Natural killer cell (primary cell): Measurements from ENCODE around the gene DENND2A. TPM values are rescaled to one million over a fixed set of nuclear protein-coding genes. Genes with fewer than 3 reads are reported as not detected.
"Not testable (repeated sequence)": the region's sequence is repeated elsewhere in the genome, so short reads cannot be mapped to it uniquely, and the experiment has no call there.

Experiments used
- ATAC-seq, 3 donors: fragments of 150-1000 bp in 2 of 3; fragments of 200-7000 bp in 1 of 3; cut with Tn5 transposase; 1 replicate in 1 of 3; 2 replicates in 2 of 3; pipeline ENCODE4 v1.10.0; 2021; ENCODE audit warnings: mild to moderate bottlenecking in 2 of 3, moderate library complexity in 2 of 3
- DNase-seq, 2 donors: peaks; one replicate each; pipeline versions ENCODE4 v3.0.0 to v3.0.0-alpha.2; 2013 to 2021; ENCODE audit warnings: mixed read lengths in 1 of 2
- H3K27ac ChIP-seq: one replicate; pipeline ENCODE4 v1.5.1; 2013; ENCODE audit warnings: mild to moderate bottlenecking, low read length
- H3K27me3 ChIP-seq: one replicate; pipeline ENCODE4 v1.6.1; 2013; ENCODE audit warnings: low read length; ENCODE audit not compliant: control insufficient read depth, insufficient read depth
- H3K36me3 ChIP-seq: one replicate; pipeline ENCODE4 v1.6.1; 2013; ENCODE audit warnings: low read length; ENCODE audit not compliant: control insufficient read depth, insufficient read depth
- H3K4me1 ChIP-seq: one replicate; pipeline ENCODE4 v1.6.1; 2013; ENCODE audit warnings: low read length; ENCODE audit not compliant: control insufficient read depth, insufficient read depth
- H3K4me3 ChIP-seq: one replicate; pipeline ENCODE4 v1.5.1; 2013; ENCODE audit warnings: low read length
- H3K9me3 ChIP-seq: one replicate; pipeline ENCODE4 v1.6.1; 2013; ENCODE audit warnings: low read length; ENCODE audit not compliant: control insufficient read depth, insufficient read depth
- H3K27ac Mint-ChIP-seq, 2 donors: one replicate each; pipeline ENCODE4 v1.8.0; 2022; ENCODE audit warnings: mild to moderate bottlenecking in 2 of 2, mixed read lengths in 2 of 2, moderate library complexity in 1 of 2
- H3K27me3 Mint-ChIP-seq, 2 donors: one replicate each; pipeline ENCODE4 v1.8.0; 2022; ENCODE audit warnings: low read depth in 2 of 2, mixed read lengths in 2 of 2
- H3K36me3 Mint-ChIP-seq: one replicate; pipeline ENCODE4 v1.8.0; 2022; ENCODE audit warnings: mixed read lengths
- H3K4me1 Mint-ChIP-seq, 2 donors: one replicate each; pipeline ENCODE4 v1.8.0; 2022; ENCODE audit warnings: mixed read lengths in 2 of 2
- H3K4me3 Mint-ChIP-seq: one replicate; pipeline ENCODE4 v1.8.0; 2022; ENCODE audit warnings: mild to moderate bottlenecking, moderate library complexity, mixed read lengths
- H3K9me3 Mint-ChIP-seq, 2 donors: one replicate each; pipeline ENCODE4 v1.8.0; 2022; ENCODE audit warnings: mixed read lengths in 2 of 2
- WGBS: methylation state at CpG from one replicate; pipeline ENCODE4 v1.1.7; 2013; ENCODE audit warnings: missing lambda C conversion rate; ENCODE audit not compliant: insufficient coverage; 5-methylcytosine and 5-hydroxymethylcytosine counted together
- intact Hi-C: fragments of 100-400 bp; cut with micrococcal nuclease; formaldehyde crosslinking; loops from one replicate; pipeline ENCODE4 v1.14.2; 2022
- total RNA-seq, 4 donors: library from RNA; stranded (reverse); fragments of 120-200 nt in 1 of 4; gene quantifications; one replicate each; pipeline versions ENCODE4 v1.2.3 to v1.2.4, GENCODE V29; 2013 to 2022
- TF ChIP-seq, protein P1 (sequence below): fragments of 200-600 bp; IDR thresholded peaks from one replicate; pipeline ENCODE4 v1.8.0; 2022; ENCODE audit warnings: antibody characterized with exemption

Gene DENND2A
- total RNA-seq, 3 donors from 2014 or later (not counting 1 experiment from before 2014, with no cell fraction given) = 0.12 TPM; not detected in 2

GRCh38 chr7:140568021-140568813 is 72.4 kb downstream of the DENND2A start:
- ATAC-seq (no peak), DNase-seq (no peak)
- intact Hi-C loops = no loop called here
- TF ChIP-seq, protein P1, sequence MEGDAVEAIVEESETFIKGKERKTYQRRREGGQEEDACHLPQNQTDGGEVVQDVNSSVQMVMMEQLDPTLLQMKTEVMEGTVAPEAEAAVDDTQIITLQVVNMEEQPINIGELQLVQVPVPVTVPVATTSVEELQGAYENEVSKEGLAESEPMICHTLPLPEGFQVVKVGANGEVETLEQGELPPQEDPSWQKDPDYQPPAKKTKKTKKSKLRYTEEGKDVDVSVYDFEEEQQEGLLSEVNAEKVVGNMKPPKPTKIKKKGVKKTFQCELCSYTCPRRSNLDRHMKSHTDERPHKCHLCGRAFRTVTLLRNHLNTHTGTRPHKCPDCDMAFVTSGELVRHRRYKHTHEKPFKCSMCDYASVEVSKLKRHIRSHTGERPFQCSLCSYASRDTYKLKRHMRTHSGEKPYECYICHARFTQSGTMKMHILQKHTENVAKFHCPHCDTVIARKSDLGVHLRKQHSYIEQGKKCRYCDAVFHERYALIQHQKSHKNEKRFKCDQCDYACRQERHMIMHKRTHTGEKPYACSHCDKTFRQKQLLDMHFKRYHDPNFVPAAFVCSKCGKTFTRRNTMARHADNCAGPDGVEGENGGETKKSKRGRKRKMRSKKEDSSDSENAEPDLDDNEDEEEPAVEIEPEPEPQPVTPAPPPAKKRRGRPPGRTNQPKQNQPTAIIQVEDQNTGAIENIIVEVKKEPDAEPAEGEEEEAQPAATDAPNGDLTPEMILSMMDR = no peak
- no peaks in the 10 kb centered on the region for H3K4me1 Mint-ChIP-seq
- Histone ChIP-seq H3K27me3 (no peaks in the 10 kb centered on the region), H3K4me3 (no peak overlapping the region), H3K9me3 (no peaks in the 10 kb centered on the region), H3K36me3 (no peaks in the 10 kb centered on the region), H3K4me1 (no peaks in the 10 kb centered on the region), H3K27ac (no peak overlapping the region)
- H3K36me3 Mint-ChIP-seq = no peaks in the 10 kb centered on the region
- no peak overlapping the region for H3K4me3 Mint-ChIP-seq
- no peak overlapping the region for H3K27ac Mint-ChIP-seq
- H3K27me3 Mint-ChIP-seq = peaks cover 5 to 10% of the 10 kb centered on the region in 2 donors
- H3K9me3 Mint-ChIP-seq = no peaks in the 10 kb centered on the region
- WGBS = 92% methylated on average over 17 of the region's 17 CpGs

DNA sequence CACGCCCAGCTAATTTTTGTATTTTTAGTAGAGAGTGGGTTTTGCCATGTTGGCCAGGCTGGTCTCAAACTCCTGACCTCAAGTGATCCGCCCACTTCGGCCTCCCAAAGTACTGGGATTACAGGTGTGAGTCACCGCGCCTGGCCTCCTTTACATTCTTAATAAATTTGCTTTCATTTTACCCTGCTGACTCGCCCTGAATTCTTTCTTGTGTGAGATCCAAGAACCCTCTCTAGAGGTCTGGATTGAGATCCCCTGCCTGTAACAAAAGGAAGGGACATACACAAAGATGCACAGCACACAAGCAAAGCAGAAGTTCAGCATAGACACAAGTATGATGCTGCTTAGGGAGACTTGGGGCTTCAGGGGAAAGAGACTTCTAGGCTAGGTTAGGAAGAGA is 74.4 kb downstream of the DENND2A start:
- intact Hi-C loops, H3K4me1 Mint-ChIP-seq, H3K36me3 ChIP-seq, H3K27me3 ChIP-seq, ATAC-seq, H3K9me3 Mint-ChIP-seq, H3K4me1 ChIP-seq, H3K4me3 Mint-ChIP-seq, H3K27me3 Mint-ChIP-seq, H3K27ac Mint-ChIP-seq, H3K9me3 ChIP-seq, H3K4me3 ChIP-seq, H3K27ac ChIP-seq, H3K36me3 Mint-ChIP-seq, DNase-seq: not testable (repeated sequence)
- WGBS = 84% methylated on average over 6 of the region's 6 CpGs

DNA sequence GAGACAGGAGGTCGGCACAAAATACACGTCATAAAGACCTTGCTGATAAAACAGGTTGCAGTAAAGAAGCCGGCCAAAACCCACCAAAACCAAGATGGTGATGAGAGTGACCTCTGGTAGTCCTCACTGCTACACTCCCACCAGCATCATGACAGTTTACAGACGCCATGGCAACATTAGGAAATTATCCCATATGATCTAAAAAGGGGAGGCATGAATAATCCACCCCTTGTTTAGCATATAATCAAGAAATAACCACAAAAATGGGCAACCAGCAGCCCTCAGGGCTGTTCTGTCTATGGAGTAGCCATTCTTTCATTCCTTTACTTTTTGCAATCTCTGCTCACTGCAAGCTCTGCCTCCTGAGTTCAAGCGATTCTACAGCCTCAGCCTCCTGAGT is 74.9 kb downstream of the DENND2A start:
- H3K9me3 Mint-ChIP-seq, ATAC-seq, H3K36me3 ChIP-seq, H3K27me3 Mint-ChIP-seq, H3K4me1 Mint-ChIP-seq, H3K36me3 Mint-ChIP-seq, intact Hi-C loops, DNase-seq, H3K9me3 ChIP-seq, H3K4me1 ChIP-seq, H3K27ac Mint-ChIP-seq, H3K4me3 ChIP-seq, H3K27me3 ChIP-seq, H3K27ac ChIP-seq, H3K4me3 Mint-ChIP-seq: not testable (repeated sequence)
- WGBS = 96% methylated on average over 5 of the region's 5 CpGs

GRCh38 chr7:140564643-140565042 is 76.0 kb downstream of the DENND2A start:
- Histone ChIP-seq H3K4me3 (no peak overlapping the region), H3K27ac (no peak overlapping the region), H3K4me1 (no peaks in the 10 kb centered on the region), H3K27me3 (no peaks in the 10 kb centered on the region), H3K36me3 (no peaks in the 10 kb centered on the region), H3K9me3 (no peaks in the 10 kb centered on the region)
- TF ChIP-seq, protein P1 = no peak
- Mint-ChIP-seq H3K9me3 (no peaks in the 10 kb centered on the region), H3K27me3 (peaks cover 0 to 8% of the 10 kb centered on the region in 2 donors), H3K4me3 (no peak overlapping the region), H3K27ac (no peak overlapping the region), H3K36me3 (no peaks in the 10 kb centered on the region), H3K4me1 (no peaks in the 10 kb centered on the region)
- WGBS = 82% methylated on average over 3 of the region's 4 CpGs
- no peak for ATAC-seq
- intact Hi-C loops = no loop called here
- DNase-seq = no peak
